ENCODE data around the gene HIRA.
"Not testable (repeated sequence)": the region's sequence is repeated elsewhere in the genome, so short reads cannot be mapped to it uniquely, and the experiment has no call there.

The HIRA gene

DNA sequence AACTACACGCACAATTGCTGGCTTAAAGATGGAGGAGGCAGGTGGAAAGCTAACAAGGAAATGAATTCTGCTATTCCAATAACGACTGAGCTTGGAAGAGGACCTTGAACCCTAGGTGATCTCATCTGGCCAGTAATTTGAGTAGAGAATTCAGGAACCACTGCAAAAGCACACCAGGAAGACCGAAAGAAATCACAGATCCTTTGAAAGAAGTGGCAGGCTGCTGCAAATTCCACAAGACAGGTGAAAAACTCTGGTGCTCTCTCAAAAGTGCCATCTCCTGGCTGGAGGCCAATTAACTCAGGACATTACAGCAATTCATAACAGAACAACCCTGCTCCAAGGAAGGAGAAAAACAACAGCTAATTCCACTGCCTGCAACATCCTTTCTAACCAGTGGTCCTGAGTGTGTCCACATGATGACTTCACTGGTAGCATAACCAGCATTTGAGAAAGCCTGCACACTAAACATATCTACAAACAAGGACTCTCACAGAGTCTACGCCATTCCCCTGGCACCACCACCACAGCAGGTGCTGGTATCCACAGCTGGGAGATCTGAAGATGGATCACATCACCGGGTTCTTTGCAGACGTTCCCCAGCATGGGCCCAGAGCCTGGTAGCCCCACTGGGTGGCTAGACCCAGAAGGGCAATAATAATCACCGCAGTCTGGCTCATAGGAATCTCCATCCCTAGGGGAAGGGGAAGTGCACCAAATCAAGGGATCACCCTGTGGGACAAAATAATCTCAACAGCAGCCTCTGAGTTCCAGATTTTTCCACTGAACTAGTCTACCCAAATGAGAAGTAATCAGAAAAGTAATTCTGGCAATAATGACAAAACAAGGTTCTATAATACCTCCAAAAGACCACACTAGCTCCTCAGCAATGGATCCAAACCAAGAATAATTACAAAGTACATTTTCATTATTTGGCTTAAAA is 95.1 kb downstream of the HIRA start:
- DNase-seq (ENCODE audit: low read depth in 2 of 3, low spot score in 2 of 3) = no peak

DNA sequence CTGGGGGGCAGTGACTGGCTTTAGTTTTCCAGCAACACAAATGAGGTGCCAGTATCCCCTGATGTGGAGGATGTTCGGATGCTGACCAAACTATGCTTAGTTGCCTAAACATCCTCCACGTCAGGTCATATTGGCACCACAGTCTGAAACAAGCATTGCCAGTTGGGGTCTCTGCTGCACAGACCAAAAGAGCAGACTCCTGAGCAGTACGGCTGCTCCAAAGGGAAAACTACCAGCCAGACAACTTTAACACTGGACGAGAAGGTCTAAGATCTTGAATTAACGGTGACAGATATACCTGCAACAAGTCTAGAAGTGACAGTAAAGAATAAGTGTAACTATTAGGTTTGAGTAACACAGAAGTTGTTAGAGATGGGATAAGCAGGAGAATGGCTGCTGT is 99.6 kb downstream of the HIRA start:
- no peak for DNase-seq (ENCODE audit: low read depth in 2 of 3, low spot score in 2 of 3)

DNA sequence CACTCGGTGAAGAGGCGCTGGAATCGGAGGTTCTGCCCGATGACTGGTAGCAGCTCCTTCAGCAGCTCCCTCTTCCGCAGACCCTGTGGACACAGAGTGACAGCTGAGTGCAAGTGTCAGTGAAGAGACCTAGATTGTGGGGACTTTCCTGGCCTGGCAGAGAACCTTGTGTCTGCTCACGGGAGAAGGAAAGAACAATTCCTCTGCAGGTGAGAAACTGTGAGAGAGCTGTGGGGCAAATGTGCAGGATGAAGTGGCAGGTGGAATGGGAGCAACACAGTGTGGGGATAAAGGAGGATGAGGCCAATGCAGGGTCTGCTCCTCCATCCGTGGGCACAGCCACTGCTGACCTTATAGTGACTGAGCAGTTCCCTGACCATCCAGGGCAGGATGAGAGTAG is 100.1 kb downstream of the HIRA start:
- no peak for DNase-seq (ENCODE audit: low read depth in 2 of 3, low spot score in 2 of 3)

DNA sequence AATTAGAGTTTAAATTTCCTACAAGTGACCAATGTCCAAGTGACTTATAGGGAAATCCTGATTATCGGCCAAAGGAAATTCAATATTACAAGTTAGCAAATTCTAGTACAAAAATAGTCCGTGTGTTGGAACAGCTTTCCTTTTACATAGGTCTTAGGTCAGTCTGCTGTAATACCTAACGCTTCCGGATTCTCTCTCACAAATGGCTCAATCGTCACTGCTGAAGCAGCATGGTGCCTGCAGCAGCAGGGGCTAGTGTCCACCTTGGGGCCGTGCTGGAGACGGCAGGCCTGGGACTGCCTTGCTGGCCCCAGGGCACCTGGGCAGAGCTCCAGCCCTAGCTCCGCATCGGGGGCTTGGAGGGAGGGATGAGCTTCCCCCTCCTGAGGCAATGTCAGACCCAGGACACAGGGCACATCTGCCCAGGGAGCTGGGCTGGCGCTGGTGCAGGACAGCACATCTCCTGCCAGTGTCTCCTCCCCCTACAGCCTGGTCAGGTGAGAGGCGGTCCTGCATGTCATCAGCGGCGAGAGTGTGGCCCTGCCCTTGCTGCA is 100.6 kb downstream of the HIRA start:
- no peak for DNase-seq (ENCODE audit: low read depth in 2 of 3, low spot score in 2 of 3)

DNA sequence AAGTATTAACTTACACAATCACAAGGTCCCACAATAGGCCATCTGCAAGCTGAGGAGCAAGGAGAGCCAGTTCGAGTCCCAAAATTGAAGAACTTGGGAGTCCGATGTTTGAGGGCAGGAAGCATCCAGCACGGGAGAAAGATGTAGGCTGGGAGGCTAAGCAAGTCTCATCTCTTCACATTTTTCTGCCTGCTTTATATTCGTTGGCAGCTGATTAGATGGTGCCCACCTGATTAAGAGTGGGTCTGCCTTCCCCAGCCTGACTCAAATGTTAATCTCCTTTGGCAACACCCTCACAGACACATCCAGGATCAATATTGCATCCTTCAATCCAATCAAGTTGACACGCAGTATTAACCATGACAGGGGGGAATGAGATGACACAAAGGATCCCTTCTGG is 101.3 kb downstream of the HIRA start:
- not testable (repeated sequence) for DNase-seq (ENCODE audit: low read depth in 2 of 3, low spot score in 2 of 3)

DNA sequence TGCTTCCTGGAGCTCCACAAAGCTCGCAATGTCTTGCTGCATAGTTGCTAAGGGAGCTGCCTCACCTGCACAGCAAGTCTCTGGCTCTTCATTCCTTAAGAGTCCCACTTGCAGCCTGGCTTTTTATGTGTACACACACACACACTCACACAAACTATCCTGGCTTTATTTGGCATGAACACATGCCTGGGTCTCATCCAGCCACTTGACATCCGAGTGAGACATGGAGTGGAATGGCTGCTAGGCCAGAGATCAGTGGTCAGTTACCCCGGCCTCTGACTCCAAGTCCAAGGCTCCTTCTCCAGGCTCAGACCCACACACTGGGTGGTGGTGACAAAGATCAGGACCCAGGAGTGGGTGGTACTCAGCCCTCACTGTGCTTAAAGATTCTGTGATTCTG is 102.1 kb downstream of the HIRA start:
- no peak for DNase-seq (ENCODE audit: low read depth in 2 of 3, low spot score in 2 of 3)

GRCh38 chr22:19325296-19325948 is 106.1 kb downstream of the HIRA start:
- DNase-seq (ENCODE audit: low read depth in 2 of 3, low spot score in 2 of 3) = no peak

- not testable (repeated sequence) for DNase-seq (ENCODE audit: low read depth in 2 of 3, low spot score in 2 of 3)
These were observed 108.1 kb downstream of the HIRA start for GRCh38 chr22:19323420-19323819.

GRCh38 chr22:19321757-19322156 is 109.8 kb downstream of the HIRA start:
- no peak for DNase-seq (ENCODE audit: low read depth in 2 of 3, low spot score in 2 of 3)

GRCh38 chr22:19320136-19320535 is 111.4 kb downstream of the HIRA start:
- DNase-seq (ENCODE audit: low read depth in 2 of 3, low spot score in 2 of 3) = not testable (repeated sequence)

DNA sequence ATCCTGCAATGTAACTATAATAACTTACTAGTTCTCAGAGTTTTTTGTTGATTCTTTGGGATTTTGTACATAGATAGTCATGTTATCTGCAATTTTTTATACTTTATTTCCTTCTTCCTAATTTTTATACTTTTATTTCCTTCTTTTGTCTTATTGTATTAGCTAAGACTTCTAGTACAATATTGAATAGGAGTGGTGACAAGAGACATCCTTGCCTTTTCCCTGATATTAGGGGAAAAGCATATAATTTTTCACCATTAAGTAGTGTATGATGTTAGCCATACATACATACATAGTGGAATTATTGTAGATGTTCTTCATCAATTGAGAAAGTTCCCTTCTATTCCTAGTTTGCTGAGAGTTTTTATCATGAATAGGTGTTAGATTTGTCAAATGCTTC is 112.3 kb downstream of the HIRA start:
- DNase-seq (ENCODE audit: low read depth in 2 of 3, low spot score in 2 of 3) = no peak

- DNase-seq (ENCODE audit: low read depth in 2 of 3, low spot score in 2 of 3) = no peak
These were observed 113.7 kb downstream of the HIRA start for GRCh38 chr22:19317865-19318264.

- DNase-seq (ENCODE audit: low read depth in 2 of 3, low spot score in 2 of 3) = no peak
These were observed 123.7 kb downstream of the HIRA start for GRCh38 chr22:19307872-19308271.

GRCh38 chr22:19306535-19306934 is 125.0 kb downstream of the HIRA start:
- DNase-seq (ENCODE audit: low read depth in 2 of 3, low spot score in 2 of 3) = not testable (repeated sequence)

- no peak for DNase-seq (ENCODE audit: low read depth in 2 of 3, low spot score in 2 of 3)
These were observed 127.0 kb downstream of the HIRA start for GRCh38 chr22:19304547-19304946.

DNA sequence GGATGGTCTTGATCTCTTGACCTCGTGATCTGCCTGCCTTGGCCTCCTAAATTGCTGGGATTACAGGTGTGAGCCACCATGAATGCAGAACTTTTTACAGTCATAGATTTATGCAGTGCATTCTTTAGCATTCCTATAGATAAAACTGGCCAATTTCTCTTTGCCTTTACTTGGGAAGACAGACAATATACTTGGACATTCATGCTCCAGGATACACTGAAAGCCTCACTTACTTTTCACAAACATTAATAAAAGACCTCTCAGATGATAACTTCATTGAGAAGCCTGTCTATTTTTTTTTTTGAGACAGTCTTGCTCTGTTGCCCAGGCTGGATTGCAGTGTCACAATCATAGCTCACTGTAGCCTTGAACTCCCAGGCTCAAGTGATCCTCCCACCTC is 127.7 kb downstream of the HIRA start:
- no peak for DNase-seq (ENCODE audit: low read depth in 2 of 3, low spot score in 2 of 3)

GRCh38 chr22:19295733-19296132 is 135.8 kb downstream of the HIRA start:
- DNase-seq (ENCODE audit: low read depth in 2 of 3, low spot score in 2 of 3) = no peak

GRCh38 chr22:19292458-19293230 is 138.9 kb downstream of the HIRA start:
- no peak for DNase-seq (ENCODE audit: low read depth in 2 of 3, low spot score in 2 of 3)

- DNase-seq (ENCODE audit: low read depth in 2 of 3, low spot score in 2 of 3) = peak; percentile 35 to 53 (median 51)
These were observed 139.7 kb downstream of the HIRA start, which contains the start of gene CLTCL1 for GRCh38 chr22:19291580-19292457. Gene CLTCL1 (minus strand): TSS chr22:19291719. CDS start chr22:19291641, 78 bp downstream.

- no peak for DNase-seq (ENCODE audit: low read depth in 2 of 3, low spot score in 2 of 3)
These were observed 140.3 kb downstream of the HIRA start for GRCh38 chr22:19291218-19291579.

Measured in activated CD8-positive, alpha-beta memory T cell treated with anti-CD3 and anti-CD28 coated beads for 48 hours (primary cell).